K562 (cell line): ENCODE measurements around the gene FOXRED2. TPM values are rescaled to one million over a fixed set of nuclear protein-coding genes. Genes with fewer than 3 reads are reported as not detected.

Experiments used
- ATAC-seq: fragments of 200-7000 bp; cut with Tn5 transposase; 3 replicates; pipeline ENCODE4 v1.9.1; 2020; ENCODE audit warnings: moderate library complexity
- BruUV-seq: library from RNA; stranded (reverse); fragments of 400-500 nt; replicated peaks from 2 replicates; lab custom pipeline; 2021; lab: Mats Ljungman, UMichigan
- CTCF ChIA-PET: fragments of 300-600 bp; formaldehyde crosslinking; extraction: SDS; loops from one replicate; lab custom pipeline; 2021; ENCODE audit warnings: low intra/inter-chr PET ratio; lab: Yijun Ruan, JAX
- POLR2A ChIA-PET: fragments of 300-600, 350-650 bp; sonication (Branson Sonifier 250); formaldehyde crosslinking; extraction: SDS; loops from one replicate; lab custom pipeline; 2021; ENCODE audit warnings: antibody characterized with exemption, inconsistent platforms; lab: Yijun Ruan, JAX
- DNase-seq, 4 experiments: peaks; one replicate each; pipeline versions ENCODE4 v3.0.0 to v3.0.0-alpha.2; 2011 to 2018; ENCODE audit warnings: low spot score in 3 of 4, mixed read lengths in 3 of 4; ENCODE audit errors: extremely low read depth in 1 of 4
- FAIRE-seq: peaks from 2 replicates; lab custom pipeline; 2011; peaks lifted over from hg19 to GRCh38; lab: Jason Lieb, UNC
- H2AFZ ChIP-seq: 2 replicates; pipeline ENCODE4 v1.6.0; 2011; ENCODE audit warnings: low read depth, low read length, control low read depth, inconsistent platforms
- H3K27ac ChIP-seq: fragments of 200-600 bp; 3 replicates; pipeline ENCODE4 v1.8.0; 2011; ENCODE audit warnings: low read depth, mild to moderate bottlenecking, control low read depth, inconsistent platforms, low read length, moderate library complexity, mixed read lengths; ENCODE audit errors: extremely low read depth
- H3K27me3 ChIP-seq, 2 experiments: fragments of 300-600 bp in 1 of 2; 2 replicates in 1 of 2; 3 replicates in 1 of 2; pipeline versions ENCODE4 v1.6.0 to v1.8.0; 2011; ENCODE audit warnings: inconsistent platforms in 2 of 2, low read length in 2 of 2, mild to moderate bottlenecking in 1 of 2, mixed read lengths in 1 of 2, moderate library complexity in 1 of 2; ENCODE audit not compliant: control insufficient read depth in 2 of 2, insufficient read depth in 2 of 2
- H3K36me3 ChIP-seq: fragments of 300-600 bp; 3 replicates; pipeline ENCODE4 v1.8.0; 2011; ENCODE audit warnings: mild to moderate bottlenecking, low read length, inconsistent platforms; ENCODE audit not compliant: control insufficient read depth, insufficient read depth
- H3K4me1 ChIP-seq, 2 experiments: fragments of 200-600 bp in 1 of 2; replicated peaks in 1 of 2; 2 replicates in 1 of 2; 3 replicates in 1 of 2; pipeline versions ENCODE4 v1.5.1 to v1.8.0; 2011; ENCODE audit warnings: inconsistent platforms in 2 of 2, low read length in 2 of 2, mild to moderate bottlenecking in 1 of 2, mixed read lengths in 1 of 2, moderate library complexity in 1 of 2; ENCODE audit not compliant: control insufficient read depth in 2 of 2, insufficient read depth in 2 of 2
- H3K4me2 ChIP-seq: 2 replicates; pipeline ENCODE4 v1.6.1; 2011; ENCODE audit warnings: low read length, control low read depth, inconsistent platforms, mixed read lengths; ENCODE audit not compliant: insufficient read depth
- H3K4me3 ChIP-seq: fragments of 200-600 bp; sonication (generic), shearing (Covaris generic); 2 replicates; pipeline ENCODE4 v1.5.1; 2016; ENCODE audit warnings: control low read depth, inconsistent platforms
- H3K79me2 ChIP-seq: fragments of 200-600 bp; 3 replicates; pipeline ENCODE4 v1.8.0; 2011; ENCODE audit warnings: low read length, inconsistent platforms; ENCODE audit not compliant: control insufficient read depth, insufficient read depth
- H3K9ac ChIP-seq, 2 experiments: 2 replicates each; pipeline versions ENCODE4 v1.6.0 to v1.6.1; 2011; ENCODE audit warnings: low read depth in 2 of 2, low read length in 2 of 2, control low read depth in 1 of 2, inconsistent platforms in 1 of 2, mild to moderate bottlenecking in 1 of 2, mixed read lengths in 1 of 2; ENCODE audit not compliant: insufficient read depth in 1 of 2
- H3K9me1 ChIP-seq: one replicate; pipeline ENCODE4 v1.6.0; 2011; ENCODE audit warnings: inconsistent platforms, mild to moderate bottlenecking, low read length, moderate library complexity; ENCODE audit not compliant: control insufficient read depth, insufficient read depth
- H3K9me3 ChIP-seq: replicated peaks from 2 replicates; pipeline ENCODE4 v1.5.1; 2011; ENCODE audit warnings: low read depth, low read length, inconsistent platforms; ENCODE audit not compliant: control insufficient read depth, insufficient read depth
- H4K20me1 ChIP-seq: replicated peaks from 2 replicates; pipeline ENCODE4 v1.6.1; 2011; ENCODE audit warnings: low read length, inconsistent platforms, mixed read lengths; ENCODE audit not compliant: control insufficient read depth, insufficient read depth
- CGGBP1 ChIP-seq: fragments of 250-450 bp; sonication (Bioruptor Pico); IDR thresholded peaks from 2 replicates; pipeline ENCODE4 v1.9.0; 2021; ENCODE audit warnings: mild to moderate bottlenecking
- DDX20 ChIP-seq: fragments of 450-650 bp; IDR thresholded peaks from 2 replicates; pipeline ENCODE4 v1.6.1; 2016; ENCODE audit warnings: missing genetic modification characterization, low read depth, mild to moderate bottlenecking, missing compliant biosample characterization, moderate library complexity
- FIP1L1 ChIP-seq: fragments of 200-400 bp; formaldehyde crosslinking; IDR thresholded peaks from 2 replicates; pipeline ENCODE4 v1.6.1; 2018; ENCODE audit warnings: mild to moderate bottlenecking, low read depth, low read length; ENCODE audit not compliant: poor library complexity, severe bottlenecking
- FOXO4 ChIP-seq: fragments of 450-650 bp; formaldehyde crosslinking; IDR thresholded peaks from 2 replicates; pipeline ENCODE4 v1.4.0; 2020; ENCODE audit warnings: mild to moderate bottlenecking, moderate library complexity
- GABPB2 ChIP-seq: fragments of 250-450 bp; sonication (Bioruptor Pico); conservative IDR thresholded peaks from 2 replicates; pipeline ENCODE4 v1.5.1; 2021; ENCODE audit warnings: mild to moderate bottlenecking
- MEIS2 ChIP-seq: fragments of 450-650 bp; IDR thresholded peaks from 2 replicates; pipeline ENCODE4 v1.6.1; 2014; ENCODE audit warnings: mild to moderate bottlenecking; ENCODE audit not compliant: partially characterized antibody
- MYBL2 ChIP-seq, 2 experiments: fragments of 450-650 bp in 1 of 2; sonication (generic) in 1 of 2; formaldehyde crosslinking in 1 of 2; IDR thresholded peaks; 2 replicates each; pipeline versions ENCODE4 v1.6.1 to v1.8.1; 2017 to 2022; ENCODE audit warnings: borderline replicate concordance in 1 of 2, inconsistent platforms in 1 of 2, low read depth in 1 of 2, mild to moderate bottlenecking in 1 of 2, missing genetic modification reagents in 1 of 2, moderate library complexity in 1 of 2
- NBN ChIP-seq: fragments of 450-650 bp; IDR thresholded peaks from 2 replicates; pipeline ENCODE4 v1.6.1; 2016; ENCODE audit warnings: low read depth, mild to moderate bottlenecking
- NFE2 ChIP-seq: IDR thresholded peaks from 2 replicates; pipeline ENCODE4 v1.6.1; 2014; ENCODE audit warnings: antibody characterized with exemption, low read depth
- RB1 ChIP-seq: fragments of 450-650 bp; IDR thresholded peaks from 2 replicates; pipeline ENCODE4 v1.6.1; 2017; ENCODE audit warnings: low read depth, mild to moderate bottlenecking
- SMAD2 ChIP-seq: fragments of 150-350 bp; IDR thresholded peaks from 2 replicates; pipeline ENCODE4 v1.6.1; 2014; ENCODE audit warnings: low read depth, mild to moderate bottlenecking, low read length
- SNAPC5 ChIP-seq: fragments of 250-450 bp; sonication (Bioruptor Pico); IDR thresholded peaks from 2 replicates; pipeline ENCODE4 v1.8.0; 2021; ENCODE audit warnings: moderate library complexity, mild to moderate bottlenecking, inconsistent platforms
- SRF ChIP-seq, 2 experiments: fragments of 250-450, 450-650 bp in 1 of 2; sonication (Bioruptor Pico) in 1 of 2; sonication (generic) in 1 of 2; formaldehyde crosslinking; IDR thresholded peaks; 2 replicates each; pipeline versions ENCODE4 v1.5.0 to v1.5.1; 2020 to 2022; ENCODE audit warnings: mild to moderate bottlenecking in 1 of 2, missing genetic modification reagents in 1 of 2
- SRSF1 ChIP-seq: fragments of 200-400 bp; formaldehyde crosslinking; IDR thresholded peaks from 2 replicates; pipeline ENCODE4 v1.6.1; 2017; ENCODE audit warnings: mild to moderate bottlenecking, low read depth, low read length, moderate library complexity
- ZBTB7A ChIP-seq: IDR thresholded peaks from 2 replicates; pipeline ENCODE4 v1.6.1; 2011; ENCODE audit warnings: low read depth, mild to moderate bottlenecking, low read length, moderate library complexity, borderline replicate concordance; ENCODE audit not compliant: control insufficient read depth
- ZC3H11A ChIP-seq: IDR thresholded peaks from 2 replicates; pipeline ENCODE4 v1.6.1; 2012; ENCODE audit warnings: low read depth, low read length, improper control_type of control experiment
- ZNF699 ChIP-seq: fragments of 250-450 bp; sonication (Bioruptor Pico); IDR thresholded peaks from 2 replicates; pipeline ENCODE4 v1.8.0; 2021; ENCODE audit warnings: mild to moderate bottlenecking, moderate library complexity; ENCODE audit not compliant: insufficient replicate concordance
- WGBS: fragments of 100-300 bp; shearing (Covaris generic); methylation state at CpG from one replicate; pipeline ENCODE4 v1.1.6; 2016; ENCODE audit warnings: low coverage, mixed read lengths; ENCODE audit not compliant: insufficient coverage; ENCODE audit errors: missing lambda C conversion rate; 5-methylcytosine and 5-hydroxymethylcytosine counted together
- in situ Hi-C: fragments of 300-500 bp; cut with MboI; formaldehyde crosslinking; loops from 4 replicates; pipeline ENCODE4 v1.15.0; 2018; ENCODE audit warnings: inconsistent platforms, mixed read lengths
- intact Hi-C: fragments of 100-400 bp; cut with micrococcal nuclease; formaldehyde crosslinking; loops from 2 replicates; pipeline ENCODE4 v1.14.2; 2022
- polyA plus RNA-seq, 8 experiments: library from polyadenylated mRNA; depleted of rRNA in 4 of 8; stranded (reverse) in 5 of 8; unstranded in 3 of 8; fragments of >200 nt; fragmentation: Nextera tagmentation in 2 of 8; fragmentation: Illumina TruSeq in 1 of 8; extraction: Ambion mirVana in 2 of 8; extraction: Trizol in 1 of 8; gene quantifications; 2 replicates each; pipeline versions ENCODE4 v1.2.1 to v1.2.3, GENCODE V29; 2011 to 2014; ENCODE audit warnings: inconsistent platforms in 1 of 8, missing spikeins in 1 of 8
- total RNA-seq, 7 experiments: library from RNA; depleted of rRNA in 6 of 7; stranded (reverse); fragments of >200 nt in 6 of 7; fragmentation: Illumina TruSeq in 2 of 7; extraction: Trizol in 2 of 7; gene quantifications; 2 replicates each; pipeline versions ENCODE4 v1.2.1 to v1.2.3, GENCODE V29; 2011 to 2021; ENCODE audit warnings: low replicate concordance in 1 of 7

The FOXRED2 gene
- total and polyA plus RNA-seq, 9 of the 15 experiments (the other 6 are each of a cell fraction or from before 2014, with no cell fraction given): 2.8 to 48.4 (median 7.8) TPM

GRCh38 chr22:36528795-36529751, 22.2 kb upstream of the FOXRED2 start, which contains the start of gene EIF3D:
TSS of gene EIF3D (minus strand) at chr22:36529166. CDS start at chr22:36526121, 3,045 bp downstream.
- BruUV-seq: no TSS peak
- Histone ChIP-seq H3K79me2 (peaks cover 39% of the 10 kb centered on the region), H4K20me1 (peaks cover 3% of the 10 kb centered on the region; the same call in 1 of the 2 replicates), H3K27ac (peak within 1 kb of the TSS; percentile 98), H3K4me2 (peak within 1 kb of the TSS; percentile 98), H3K9me1 (no peaks in the 10 kb centered on the region), H2AFZ (peak within 1 kb of the TSS; percentile 95), H3K36me3 (peaks cover 39% of the 10 kb centered on the region), H3K4me3 (peak within 1 kb of the TSS; percentile 99), H3K9ac (peak within 1 kb of the TSS; percentile 94 to 99), H3K9me3 (no peaks in the 10 kb centered on the region), H3K27me3 (no peaks in the 10 kb centered on the region), H3K4me1 (peaks cover 3 to 4% of the 10 kb centered on the region in 2 experiments; a peak in 3 of 5 replicates)
- ChIA-PET POLR2A (interaction anchor here (0.6 to 2.3 kb wide), 17 partner anchors 8 to 881 kb away, joined by 3 to 19 read pairs (median 4); partner anchors contain the start of genes APOL6 and FOXRED2), CTCF (no interaction called here)
- WGBS: under 1% methylated on average over 64 of the region's 82 CpGs
- FAIRE-seq: peak; percentile 100
- intact Hi-C loops: no loop called here
- peak; percentile 78 to 98 (median 82) for DNase-seq
- peak; percentile 96 for ATAC-seq
- in situ Hi-C loops: no loop called here
- TF ChIP-seq ZC3H11A (no peak), SNAPC5 (CRISPR knock-in tag) (no peak), SMAD2 (no peak), SRF (CRISPR knock-in tag; IDR thresholded peaks at IDR 0.05) (peak in 1 of 2 experiments; percentile 83; a peak in 2 of 4 replicates), NBN (no peak), GABPB2 (CRISPR knock-in tag) (no peak), CGGBP1 (CRISPR knock-in tag) (no peak), RB1 (peak; percentile 76), FIP1L1 (no peak), ZBTB7A (peak; percentile 73; the same call in 1 of the 2 replicates), FOXO4 (no peak), SRSF1 (no peak), DDX20 (tag) (no peak), ZNF699 (CRISPR knock-in tag) (no peak), MYBL2 (IDR thresholded peaks at IDR 0.05; ENCODE audit: low read depth) (no peak), MYBL2 (CRISPR knock-in tag; IDR thresholded peaks at IDR 0.05; ENCODE audit: borderline replicate concordance) (no peak), NFE2 (no peak), MEIS2 (peak; percentile 86)
